ENCODE data around the gene CRTAC1. TPM values are rescaled to one million over a fixed set of nuclear protein-coding genes. Genes with fewer than 3 reads are reported as not detected.

The CRTAC1 gene
- total RNA-seq, 1 donor from 2014 or later: 0.30 TPM

DNA sequence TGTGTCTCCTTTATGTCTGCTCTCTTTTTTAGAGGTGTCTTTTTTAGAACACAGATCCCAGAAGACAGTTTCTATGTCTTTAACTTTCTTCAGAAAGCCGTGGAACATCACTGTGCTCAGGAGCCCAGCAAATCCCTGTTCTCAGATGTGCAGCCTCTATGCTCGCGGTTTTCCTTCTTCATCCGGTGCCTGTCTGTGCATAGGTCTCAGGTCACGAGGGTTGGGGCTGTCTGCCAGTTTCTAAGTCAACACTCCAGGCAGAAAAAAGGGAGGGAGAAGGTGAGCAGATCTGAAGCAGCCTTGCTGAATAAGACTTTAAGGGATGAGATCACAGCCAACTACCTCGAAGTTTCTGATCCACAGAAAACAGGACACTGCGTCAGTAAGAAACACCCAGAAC, 68.5 kb downstream of the CRTAC1 start:
- no peaks in the 10 kb centered on the region for H3K9me3 ChIP-seq (ENCODE audit: low read depth)
- Mint-ChIP-seq H3K27me3 (ENCODE audit: insufficient read depth, low read depth) (peaks cover 7% of the 10 kb centered on the region), H3K27ac (no peak overlapping the region), H3K9me3 (no peaks in the 10 kb centered on the region), H3K4me3 (no peak overlapping the region), H3K4me1 (no peaks in the 10 kb centered on the region), H3K36me3 (no peaks in the 10 kb centered on the region)
- no peak for DNase-seq (ENCODE audit: low spot score)
- H3K36me3 ChIP-seq: no peaks in the 10 kb centered on the region
- H3K27ac ChIP-seq: no peak overlapping the region
- H3K4me3 ChIP-seq: no peak overlapping the region
- no peaks in the 10 kb centered on the region for H3F3A ChIP-seq (ENCODE audit: low read depth)
- H4K20me1 ChIP-seq (ENCODE audit: low read depth): no peaks in the 10 kb centered on the region
- no peak overlapping the region for H2AFZ ChIP-seq (replicated peaks)
- H3K27me3 ChIP-seq: peaks cover 35% of the 10 kb centered on the region
- H3K4me2 ChIP-seq: no peak overlapping the region
- TF ChIP-seq EZH2phosphoT487 (IDR thresholded peaks at IDR 0.05) (no peak), EZH2 (IDR thresholded peaks at IDR 0.05) (no peak)
- TF ChIP-seq, protein P1, sequence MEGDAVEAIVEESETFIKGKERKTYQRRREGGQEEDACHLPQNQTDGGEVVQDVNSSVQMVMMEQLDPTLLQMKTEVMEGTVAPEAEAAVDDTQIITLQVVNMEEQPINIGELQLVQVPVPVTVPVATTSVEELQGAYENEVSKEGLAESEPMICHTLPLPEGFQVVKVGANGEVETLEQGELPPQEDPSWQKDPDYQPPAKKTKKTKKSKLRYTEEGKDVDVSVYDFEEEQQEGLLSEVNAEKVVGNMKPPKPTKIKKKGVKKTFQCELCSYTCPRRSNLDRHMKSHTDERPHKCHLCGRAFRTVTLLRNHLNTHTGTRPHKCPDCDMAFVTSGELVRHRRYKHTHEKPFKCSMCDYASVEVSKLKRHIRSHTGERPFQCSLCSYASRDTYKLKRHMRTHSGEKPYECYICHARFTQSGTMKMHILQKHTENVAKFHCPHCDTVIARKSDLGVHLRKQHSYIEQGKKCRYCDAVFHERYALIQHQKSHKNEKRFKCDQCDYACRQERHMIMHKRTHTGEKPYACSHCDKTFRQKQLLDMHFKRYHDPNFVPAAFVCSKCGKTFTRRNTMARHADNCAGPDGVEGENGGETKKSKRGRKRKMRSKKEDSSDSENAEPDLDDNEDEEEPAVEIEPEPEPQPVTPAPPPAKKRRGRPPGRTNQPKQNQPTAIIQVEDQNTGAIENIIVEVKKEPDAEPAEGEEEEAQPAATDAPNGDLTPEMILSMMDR (IDR thresholded peaks at IDR 0.05): no peak
- H3K4me1 ChIP-seq: no peaks in the 10 kb centered on the region
- no peaks in the 10 kb centered on the region for H3K79me2 ChIP-seq (ENCODE audit: low read depth)
- no peak overlapping the region for H3K9ac ChIP-seq

DNA sequence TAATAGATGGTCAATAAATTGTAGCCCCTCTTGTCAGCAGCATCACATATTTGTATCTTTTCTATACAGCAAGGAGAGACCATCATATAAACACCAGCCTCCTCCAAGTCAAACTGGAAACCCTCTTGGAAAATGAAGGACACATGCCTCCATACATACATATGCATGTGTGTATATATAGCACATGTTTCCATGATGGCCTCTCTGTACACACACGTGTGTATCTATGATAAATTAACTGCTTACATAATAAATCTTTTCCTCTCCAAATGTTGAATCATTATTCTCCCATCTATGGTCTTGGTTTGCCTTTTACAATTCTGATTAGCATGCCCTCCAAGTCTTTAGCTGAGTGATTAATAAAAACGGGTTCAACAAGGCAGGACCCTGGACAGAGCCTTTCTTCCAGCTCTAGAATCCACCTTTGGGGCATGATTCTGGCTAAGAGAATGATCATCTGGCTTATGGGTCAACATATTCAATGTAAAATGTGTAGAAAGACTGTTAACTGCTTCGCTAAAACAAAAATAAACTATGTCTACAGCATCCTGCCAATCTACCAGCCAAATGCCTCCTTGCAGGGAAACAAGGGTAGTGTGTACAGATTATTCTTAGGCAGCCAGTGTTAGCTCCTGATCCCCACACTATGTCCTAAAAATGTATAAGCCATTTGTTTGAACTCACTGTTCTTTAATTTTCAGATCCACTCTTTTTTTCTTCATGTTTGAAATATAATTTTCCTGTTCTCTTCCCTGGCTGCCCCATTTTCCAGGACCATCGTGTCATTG, 70.0 kb downstream of the CRTAC1 start:
- Histone ChIP-seq H3K9me3 (ENCODE audit: low read depth) (no peaks in the 10 kb centered on the region), H3K4me3 (no peak overlapping the region), H2AFZ (replicated peaks) (no peak overlapping the region), H3F3A (ENCODE audit: low read depth) (no peaks in the 10 kb centered on the region), H3K4me2 (no peak overlapping the region), H3K27me3 (peaks cover 35% of the 10 kb centered on the region), H4K20me1 (ENCODE audit: low read depth) (no peaks in the 10 kb centered on the region), H3K27ac (no peak overlapping the region), H3K4me1 (no peaks in the 10 kb centered on the region), H3K9ac (no peak overlapping the region), H3K36me3 (no peaks in the 10 kb centered on the region), H3K79me2 (ENCODE audit: low read depth) (no peaks in the 10 kb centered on the region)
- Mint-ChIP-seq H3K9me3 (no peaks in the 10 kb centered on the region), H3K36me3 (no peaks in the 10 kb centered on the region), H3K27me3 (ENCODE audit: insufficient read depth, low read depth) (peaks cover 7% of the 10 kb centered on the region), H3K27ac (no peak overlapping the region), H3K4me1 (no peaks in the 10 kb centered on the region), H3K4me3 (no peak overlapping the region)
- peak; percentile 39 for DNase-seq (ENCODE audit: low spot score)
- TF ChIP-seq, protein P1 (IDR thresholded peaks at IDR 0.05): no peak
- TF ChIP-seq EZH2phosphoT487 (IDR thresholded peaks at IDR 0.05): no peak
- TF ChIP-seq EZH2 (IDR thresholded peaks at IDR 0.05): no peak

DNA sequence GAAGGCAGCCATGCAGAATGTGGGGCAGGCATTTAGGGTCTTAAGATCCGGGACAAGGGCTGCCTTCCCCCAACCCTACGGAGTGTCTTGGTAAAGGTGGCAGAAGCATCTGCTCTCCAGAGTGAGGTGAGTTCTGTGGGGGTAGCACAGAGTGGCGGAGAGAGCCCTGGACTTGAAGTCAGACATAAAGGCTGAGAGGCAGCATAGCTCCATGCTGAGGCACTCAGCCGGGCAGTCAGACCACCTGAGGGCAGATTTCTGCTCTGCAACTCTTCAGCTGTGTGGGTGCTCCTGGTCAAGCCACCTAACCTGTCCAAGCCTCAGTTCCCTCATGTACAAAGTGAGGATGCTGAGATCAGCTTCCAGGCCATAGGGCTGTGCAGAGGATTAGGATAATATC, 81.0 kb downstream of the CRTAC1 start:
- Histone ChIP-seq H3K4me3 (no peak overlapping the region), H3K4me1 (no peaks in the 10 kb centered on the region), H3K9me3 (ENCODE audit: low read depth) (no peaks in the 10 kb centered on the region), H3K27me3 (no peaks in the 10 kb centered on the region), H3F3A (ENCODE audit: low read depth) (no peaks in the 10 kb centered on the region), H3K79me2 (ENCODE audit: low read depth) (no peaks in the 10 kb centered on the region), H3K36me3 (no peaks in the 10 kb centered on the region), H2AFZ (replicated peaks) (no peak overlapping the region), H3K9ac (no peak overlapping the region), H3K27ac (no peak overlapping the region), H4K20me1 (ENCODE audit: low read depth) (no peaks in the 10 kb centered on the region), H3K4me2 (no peak overlapping the region)
- no peak overlapping the region for H3K4me3 Mint-ChIP-seq
- no peaks in the 10 kb centered on the region for H3K4me1 Mint-ChIP-seq
- peaks cover 10% of the 10 kb centered on the region for H3K27me3 Mint-ChIP-seq (ENCODE audit: insufficient read depth, low read depth)
- no peak for DNase-seq (ENCODE audit: low spot score)
- TF ChIP-seq EZH2phosphoT487 (IDR thresholded peaks at IDR 0.05): no peak
- no peak for TF ChIP-seq EZH2 (IDR thresholded peaks at IDR 0.05)
- TF ChIP-seq, protein P1 (IDR thresholded peaks at IDR 0.05): no peak
- no peaks in the 10 kb centered on the region for H3K36me3 Mint-ChIP-seq
- H3K27ac Mint-ChIP-seq: no peak overlapping the region
- H3K9me3 Mint-ChIP-seq: no peaks in the 10 kb centered on the region
